Loucy (cell line): ENCODE results near the gene ANGPTL2.

Experiments
- H2AFZ ChIP-seq: fragments of 200-600 bp; sonication (generic); 2 replicates; pipeline ENCODE4 v1.6.0; 2016; ENCODE audit warnings: antibody characterized with exemption, mild to moderate bottlenecking, low read length, moderate library complexity
- H3F3A ChIP-seq: fragments of 200-600 bp; 2 replicates; pipeline ENCODE4 v1.6.0; 2016; ENCODE audit warnings: antibody characterized with exemption, low read depth, mild to moderate bottlenecking
- H3K27me3 ChIP-seq: fragments of 200-600 bp; sonication (generic); 2 replicates; pipeline ENCODE4 v1.6.1; 2014; ENCODE audit warnings: low read length, mild to moderate bottlenecking; ENCODE audit not compliant: insufficient read depth, poor library complexity, severe bottlenecking
- H3K36me3 ChIP-seq: fragments of 200-600 bp; sonication (generic); 2 replicates; pipeline ENCODE4 v1.6.1; 2016; ENCODE audit warnings: low read length; ENCODE audit not compliant: insufficient read depth
- H3K4me1 ChIP-seq: fragments of 200-600 bp; sonication (generic); 2 replicates; pipeline ENCODE4 v1.5.1; 2014; ENCODE audit warnings: low read length, mild to moderate bottlenecking; ENCODE audit not compliant: insufficient read depth, poor library complexity, severe bottlenecking
- H3K4me2 ChIP-seq: fragments of 200-600 bp; sonication (generic); 2 replicates; pipeline ENCODE4 v1.6.0; 2014; ENCODE audit warnings: antibody characterized with exemption, low read length, low read depth, mild to moderate bottlenecking; ENCODE audit not compliant: poor library complexity, severe bottlenecking
- H3K4me3 ChIP-seq: fragments of 200-600 bp; sonication (generic); 2 replicates; pipeline ENCODE4 v1.5.1; 2014; ENCODE audit warnings: low read length, mild to moderate bottlenecking, mixed read lengths; ENCODE audit not compliant: poor library complexity, severe bottlenecking
- H3K79me2 ChIP-seq: fragments of 200-600 bp; sonication (generic); 2 replicates; pipeline ENCODE4 v1.6.1; 2014; ENCODE audit warnings: low read length; ENCODE audit not compliant: insufficient read depth
- H3K9ac ChIP-seq: fragments of 200-600 bp; sonication (generic); 2 replicates; pipeline ENCODE4 v1.6.0; 2014; ENCODE audit warnings: mild to moderate bottlenecking, low read depth, low read length, moderate library complexity; ENCODE audit not compliant: poor library complexity, severe bottlenecking
- H3K9me2 ChIP-seq: fragments of 200-600 bp; sonication (generic); replicated peaks from 2 replicates; pipeline ENCODE4 v1.6.1; 2016; ENCODE audit warnings: low read depth, low read length, mixed read lengths
- H3K9me3 ChIP-seq: fragments of 200-600 bp; sonication (generic); 2 replicates; pipeline ENCODE4 v1.6.1; 2014; ENCODE audit warnings: mild to moderate bottlenecking, antibody characterized with exemption, low read length, low read depth; ENCODE audit not compliant: insufficient read depth
- H4K20me1 ChIP-seq: fragments of 200-600 bp; sonication (generic); 2 replicates; pipeline ENCODE4 v1.6.0; 2014; ENCODE audit warnings: antibody characterized with exemption, low read length, mild to moderate bottlenecking; ENCODE audit not compliant: insufficient read depth, poor library complexity, severe bottlenecking
- EZH2phosphoT487 ChIP-seq: fragments of 200-600 bp; IDR thresholded peaks from 2 replicates; pipeline ENCODE4 v1.6.1; 2018; ENCODE audit warnings: antibody characterized with exemption, mild to moderate bottlenecking, moderate library complexity, borderline replicate concordance
- TF ChIP-seq, protein P1 (sequence below): fragments of 200-600 bp; sonication (generic); conservative IDR thresholded peaks from 2 replicates; pipeline ENCODE4 v1.5.1; 2014; ENCODE audit warnings: mild to moderate bottlenecking, antibody characterized with exemption, low read length

ANGPTL2 gene

DNA sequence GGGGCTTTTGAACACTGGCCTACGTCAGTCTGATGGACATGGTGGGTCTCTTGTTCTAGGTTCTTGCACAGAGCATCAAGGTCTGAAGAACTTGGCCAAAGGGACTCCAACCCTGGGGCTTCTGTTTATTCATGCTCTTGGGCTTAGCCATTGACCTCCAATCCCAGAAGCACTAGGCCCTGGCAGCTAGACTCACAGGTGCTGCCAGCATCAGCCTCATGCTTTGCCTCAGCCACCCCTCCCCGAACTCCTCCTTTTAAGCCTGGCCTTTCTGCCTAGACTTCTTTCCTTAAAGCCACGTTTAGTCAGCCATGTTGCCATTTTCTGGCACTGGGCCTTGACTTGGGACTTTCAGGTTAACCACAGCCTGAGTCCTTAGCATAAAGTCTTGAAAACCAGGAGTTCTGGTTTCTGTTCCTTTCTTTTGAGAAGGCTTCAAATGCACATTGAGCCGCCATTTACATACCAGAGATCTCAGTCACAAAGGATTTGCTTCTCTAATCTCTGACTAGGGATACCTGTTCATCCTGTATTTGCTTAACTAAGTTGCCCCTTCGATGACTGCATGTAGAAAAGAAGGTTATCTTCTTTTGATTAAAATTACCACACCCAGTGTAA is 54.7 kb downstream of the ANGPTL2 start:
- Histone ChIP-seq H4K20me1 (no peaks in the 10 kb centered on the region), H3K4me3 (no peak overlapping the region), H3K4me1 (no peaks in the 10 kb centered on the region), H3K4me2 (no peak overlapping the region), H3K9me3 (0 out of 2 replicates have a peak, but pooled peaks cover 4% of the 10 kb centered on the region), H3K9me2 (no peaks in the 10 kb centered on the region), H3K27me3 (no peaks in the 10 kb centered on the region), H3K36me3 (no peaks in the 10 kb centered on the region), H2AFZ (no peak overlapping the region), H3K9ac (no peak overlapping the region), H3K79me2 (no peaks in the 10 kb centered on the region), H3F3A (no peaks in the 10 kb centered on the region)
- no peak for TF ChIP-seq EZH2phosphoT487
- TF ChIP-seq, protein P1, sequence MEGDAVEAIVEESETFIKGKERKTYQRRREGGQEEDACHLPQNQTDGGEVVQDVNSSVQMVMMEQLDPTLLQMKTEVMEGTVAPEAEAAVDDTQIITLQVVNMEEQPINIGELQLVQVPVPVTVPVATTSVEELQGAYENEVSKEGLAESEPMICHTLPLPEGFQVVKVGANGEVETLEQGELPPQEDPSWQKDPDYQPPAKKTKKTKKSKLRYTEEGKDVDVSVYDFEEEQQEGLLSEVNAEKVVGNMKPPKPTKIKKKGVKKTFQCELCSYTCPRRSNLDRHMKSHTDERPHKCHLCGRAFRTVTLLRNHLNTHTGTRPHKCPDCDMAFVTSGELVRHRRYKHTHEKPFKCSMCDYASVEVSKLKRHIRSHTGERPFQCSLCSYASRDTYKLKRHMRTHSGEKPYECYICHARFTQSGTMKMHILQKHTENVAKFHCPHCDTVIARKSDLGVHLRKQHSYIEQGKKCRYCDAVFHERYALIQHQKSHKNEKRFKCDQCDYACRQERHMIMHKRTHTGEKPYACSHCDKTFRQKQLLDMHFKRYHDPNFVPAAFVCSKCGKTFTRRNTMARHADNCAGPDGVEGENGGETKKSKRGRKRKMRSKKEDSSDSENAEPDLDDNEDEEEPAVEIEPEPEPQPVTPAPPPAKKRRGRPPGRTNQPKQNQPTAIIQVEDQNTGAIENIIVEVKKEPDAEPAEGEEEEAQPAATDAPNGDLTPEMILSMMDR = no peak

DNA sequence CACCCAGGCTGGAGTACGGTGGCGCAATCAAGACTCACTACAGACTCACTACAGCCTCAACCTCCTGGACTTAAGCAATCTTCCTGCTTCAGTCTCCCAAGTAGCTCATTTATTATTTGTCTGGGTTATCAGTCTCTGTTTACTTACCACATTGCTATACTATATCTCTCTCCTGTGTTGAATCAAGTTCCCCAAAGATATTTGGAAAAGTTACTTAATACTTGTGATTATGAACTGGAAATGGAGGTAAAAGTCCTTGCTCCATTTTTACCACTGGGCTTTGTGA is 55.6 kb downstream of the ANGPTL2 start:
- Histone ChIP-seq H3K79me2 (no peaks in the 10 kb centered on the region), H4K20me1 (no peaks in the 10 kb centered on the region), H3F3A (no peaks in the 10 kb centered on the region), H3K4me2 (no peak overlapping the region), H3K9me2 (no peaks in the 10 kb centered on the region), H3K4me3 (no peak overlapping the region), H3K4me1 (no peaks in the 10 kb centered on the region), H3K27me3 (no peaks in the 10 kb centered on the region), H3K9me3 (0 out of 2 replicates have a peak, but pooled peaks cover 1% of the 10 kb centered on the region), H2AFZ (no peak overlapping the region), H3K36me3 (no peaks in the 10 kb centered on the region), H3K9ac (no peak overlapping the region)
- TF ChIP-seq, protein P1 = no peak
- no peak for TF ChIP-seq EZH2phosphoT487

DNA sequence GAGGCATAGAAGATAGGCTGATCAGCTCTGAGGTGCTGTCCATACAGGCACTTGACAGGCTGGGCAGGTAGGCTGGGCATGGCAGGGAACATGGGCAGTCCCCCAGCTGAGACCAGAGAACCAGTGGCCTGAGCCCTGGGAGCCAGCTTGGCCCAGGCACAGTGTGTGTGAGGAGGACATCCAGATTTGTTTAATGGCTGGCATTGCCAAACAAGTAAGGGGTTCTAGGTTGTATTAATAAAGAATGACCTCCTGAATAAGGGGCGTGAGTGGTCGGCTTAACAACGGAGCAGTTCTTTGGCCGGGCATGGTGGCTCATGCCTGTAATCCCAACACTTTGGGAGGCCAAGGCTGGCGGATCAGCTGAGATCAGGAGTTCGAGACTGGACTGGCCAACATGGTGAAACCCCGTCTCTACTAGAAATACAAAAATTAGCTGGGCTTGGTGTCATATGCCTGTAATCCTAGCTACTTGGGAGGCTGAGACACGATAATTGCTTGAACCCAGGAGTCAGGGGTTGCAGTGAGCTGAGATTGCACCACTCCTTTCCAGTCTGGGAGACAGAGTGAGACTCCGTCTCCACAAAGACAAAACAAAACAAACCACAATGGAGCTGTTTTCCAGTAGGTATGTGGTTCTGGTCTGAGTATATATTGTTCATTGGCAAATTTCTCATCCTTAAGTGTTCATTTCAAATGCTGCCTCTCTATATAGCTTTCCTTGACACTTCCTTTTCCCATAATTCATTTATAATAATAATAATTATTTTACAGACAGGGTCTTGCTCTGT is 56.2 kb downstream of the ANGPTL2 start:
- no peaks in the 10 kb centered on the region for H3F3A ChIP-seq
- H4K20me1 ChIP-seq = no peaks in the 10 kb centered on the region
- no peak overlapping the region for H3K4me3 ChIP-seq
- TF ChIP-seq EZH2phosphoT487 = no peak
- TF ChIP-seq, protein P1 = no peak
- H3K27me3 ChIP-seq = no peaks in the 10 kb centered on the region
- no peaks in the 10 kb centered on the region for H3K4me1 ChIP-seq
- H2AFZ ChIP-seq = no peak overlapping the region
- H3K9ac ChIP-seq = no peak overlapping the region
- no peaks in the 10 kb centered on the region for H3K36me3 ChIP-seq
- H3K79me2 ChIP-seq = no peaks in the 10 kb centered on the region
- H3K9me2 ChIP-seq = no peaks in the 10 kb centered on the region
- no peaks in the 10 kb centered on the region for H3K9me3 ChIP-seq
- no peak overlapping the region for H3K4me2 ChIP-seq
